HEK293T (cell line): Measurements from ENCODE around the gene MICAL2.

Experiments
- CTCF ChIA-PET: fragments of 350-600 bp; formaldehyde crosslinking; extraction: SDS; loops from one replicate; lab custom pipeline; 2021; ENCODE audit warnings: antibody characterized with exemption, inconsistent platforms; lab: Yijun Ruan, JAX
- POLR2A ChIA-PET: fragments of 350-600 bp; formaldehyde crosslinking; extraction: SDS; loops from one replicate; lab custom pipeline; 2020; ENCODE audit warnings: antibody characterized with exemption, inconsistent platforms; lab: Yijun Ruan, JAX
- DNase-seq: peaks from one replicate; pipeline ENCODE4 v3.0.0; 2012; ENCODE audit warnings: mixed read lengths; ENCODE audit errors: extremely low spot score
- ARNT ChIP-seq: fragments of 450-650 bp; IDR thresholded peaks from 2 replicates; pipeline ENCODE4 v1.6.1; 2017; ENCODE audit warnings: mild to moderate bottlenecking
- BHLHE40 ChIP-seq: fragments of 450-650 bp; IDR thresholded peaks from 2 replicates; pipeline ENCODE4 v1.6.1; 2016; ENCODE audit warnings: mild to moderate bottlenecking, moderate library complexity, borderline replicate concordance
- CTBP1 ChIP-seq: fragments of 450-650 bp; IDR thresholded peaks from 2 replicates; pipeline ENCODE4 v1.6.1; 2016; ENCODE audit warnings: borderline replicate concordance
- ELF4 ChIP-seq: fragments of 450-650 bp; IDR thresholded peaks from 2 replicates; pipeline ENCODE4 v1.6.1; 2017; ENCODE audit warnings: antibody characterized with exemption
- FOXA1 ChIP-seq: fragments of 450-650 bp; IDR thresholded peaks from 2 replicates; pipeline ENCODE4 v1.6.1; 2016; ENCODE audit warnings: mild to moderate bottlenecking
- FOXK2 ChIP-seq: fragments of 450-650 bp; IDR thresholded peaks from 2 replicates; pipeline ENCODE4 v1.6.1; 2016; ENCODE audit warnings: mild to moderate bottlenecking
- FOXM1 ChIP-seq: fragments of 450-650 bp; IDR thresholded peaks from 2 replicates; pipeline ENCODE4 v1.6.1; 2017; ENCODE audit warnings: mild to moderate bottlenecking, borderline replicate concordance
- HDGF ChIP-seq: fragments of 450-650 bp; IDR thresholded peaks from 2 replicates; pipeline ENCODE4 v1.6.1; 2017; ENCODE audit warnings: antibody characterized with exemption, borderline replicate concordance
- L3MBTL2 ChIP-seq: fragments of 450-650 bp; conservative IDR thresholded peaks from 2 replicates; pipeline ENCODE4 v1.6.1; 2016; ENCODE audit warnings: mild to moderate bottlenecking
- LEF1 ChIP-seq: fragments of 450-650 bp; IDR thresholded peaks from 2 replicates; pipeline ENCODE4 v1.6.1; 2017; ENCODE audit warnings: mild to moderate bottlenecking, borderline replicate concordance
- NFRKB ChIP-seq: fragments of 450-650 bp; IDR thresholded peaks from 2 replicates; pipeline ENCODE4 v1.6.1; 2016; ENCODE audit warnings: mild to moderate bottlenecking, moderate library complexity
- PKNOX1 ChIP-seq: fragments of 450-650 bp; IDR thresholded peaks from 2 replicates; pipeline ENCODE4 v1.6.1; 2016
- SP1 ChIP-seq: fragments of 450-650 bp; IDR thresholded peaks from 2 replicates; pipeline ENCODE4 v1.6.1; 2017
- SUZ12 ChIP-seq: fragments of 450-650 bp; IDR thresholded peaks from 2 replicates; pipeline ENCODE4 v1.6.1; 2016; ENCODE audit warnings: mild to moderate bottlenecking
- TARDBP ChIP-seq: fragments of 450-650 bp; IDR thresholded peaks from 2 replicates; pipeline ENCODE4 v1.6.1; 2016
- ZNF384 ChIP-seq: fragments of 450-650 bp; IDR thresholded peaks from 2 replicates; pipeline ENCODE4 v1.6.1; 2016

The MICAL2 gene

GRCh38 chr11:12198251-12199222, 88.1 kb downstream of the MICAL2 start:
- POLR2A ChIA-PET, result no interaction called here

GRCh38 chr11:12199231-12199948, 89.0 kb downstream of the MICAL2 start:
- no peak for DNase-seq
- CTCF ChIA-PET, result interaction anchor here (0.8 kb wide), 1 partner anchor 10 kb away, joined by 4 read pairs; no protein-coding TSS in a partner anchor
- POLR2A ChIA-PET, result interaction anchor here (0.9 kb wide), 1 partner anchor 24 kb away, joined by 3 read pairs; no protein-coding TSS in a partner anchor

More at GRCh38 chr11:12198251-12199222, 88.1 kb downstream of the MICAL2 start:
- DNase-seq, result no peak
- CTCF ChIA-PET, result interaction anchor here (0.8 kb wide), 1 partner anchor 11 kb away, joined by 4 read pairs; no protein-coding TSS in a partner anchor
- TF ChIP-seq CTBP1 (no peak), HDGF (no peak), ELF4 (no peak), FOXA1 (no peak), L3MBTL2 (no peak), ZNF384 (no peak), LEF1 (no peak), TARDBP (no peak), FOXK2 (no peak), SUZ12 (no peak), SP1 (no peak), FOXM1 (no peak), NFRKB (no peak), BHLHE40 (no peak), ARNT (no peak), PKNOX1 (no peak)

GRCh38 chr11:12200279-12200990, 90.0 kb downstream of the MICAL2 start:
- no peak for DNase-seq
- CTCF ChIA-PET, result no interaction called here
- TF ChIP-seq PKNOX1, result no peak
- no peak for TF ChIP-seq LEF1
- no peak for TF ChIP-seq TARDBP
- no peak for TF ChIP-seq NFRKB
- TF ChIP-seq FOXM1, result no peak
- TF ChIP-seq HDGF, result no peak
- no peak for TF ChIP-seq L3MBTL2
- TF ChIP-seq SUZ12, result no peak
- TF ChIP-seq ARNT, result no peak
- no peak for TF ChIP-seq ELF4
- no peak for TF ChIP-seq SP1
- no peak for TF ChIP-seq FOXA1
- no peak for TF ChIP-seq CTBP1
- no peak for TF ChIP-seq ZNF384
- TF ChIP-seq FOXK2, result no peak
- POLR2A ChIA-PET, result interaction anchor here (1.4 kb wide), 1 partner anchor 11 kb away, joined by 3 read pairs; no protein-coding TSS in a partner anchor

More at GRCh38 chr11:12199231-12199948, 89.0 kb downstream of the MICAL2 start:
- TF ChIP-seq FOXK2 (no peak), SUZ12 (no peak), FOXA1 (no peak), SP1 (no peak), CTBP1 (no peak), BHLHE40 (no peak), NFRKB (no peak), ARNT (no peak), FOXM1 (no peak), LEF1 (no peak), PKNOX1 (no peak)

- TF ChIP-seq LEF1, result no peak
- no peak for TF ChIP-seq ARNT
- TF ChIP-seq NFRKB, result no peak
- no peak for TF ChIP-seq CTBP1
- TF ChIP-seq ELF4, result no peak
- no peak for TF ChIP-seq FOXM1
- no peak for TF ChIP-seq TARDBP
- TF ChIP-seq SP1, result no peak
- TF ChIP-seq FOXA1, result no peak
- no peak for TF ChIP-seq ZNF384
- no peak for TF ChIP-seq HDGF
- no peak for TF ChIP-seq BHLHE40
- no peak for TF ChIP-seq L3MBTL2
- no peak for TF ChIP-seq FOXK2
- no peak for TF ChIP-seq PKNOX1
- TF ChIP-seq SUZ12, result no peak
- CTCF ChIA-PET, result no interaction called here
- POLR2A ChIA-PET, result interaction anchor here (1.4 kb wide), 1 partner anchor 12 kb away, joined by 3 read pairs; no protein-coding TSS in a partner anchor
- no peak for DNase-seq
Observed at GRCh38 chr11:12200991-12201985, 90.9 kb downstream of the MICAL2 start.
